Fibroblast of villous mesenchyme (primary cell): Measurements from ENCODE around the gene WWTR1. TPM values are rescaled to one million over a fixed set of nuclear protein-coding genes. Genes with fewer than 3 reads are reported as not detected.

Experiments
- DNase-seq: peaks from one replicate; pipeline ENCODE4 v3.0.0-alpha.2; 2010; ENCODE audit warnings: low read depth
- H3K4me3 ChIP-seq: 2 replicates; pipeline ENCODE4 v1.5.1; 2011; ENCODE audit warnings: low read depth, mild to moderate bottlenecking, low read length
- CTCF ChIP-seq: IDR thresholded peaks from 2 replicates; pipeline ENCODE4 v1.5.1; 2012; ENCODE audit warnings: low read depth, mild to moderate bottlenecking, low read length; ENCODE audit not compliant: insufficient read depth
- total RNA-seq: library from RNA; depleted of rRNA; stranded (reverse); fragments of >200 nt; gene quantifications from 2 replicates; pipeline ENCODE4 v1.2.3, GENCODE V29; 2012

WWTR1 gene
- total RNA-seq, 1 donor, result 37.6 TPM

GRCh38 chr3:149523512-149524299, 134.1 kb downstream of the WWTR1 start:
- no peak for TF ChIP-seq CTCF
- DNase-seq, result peak; percentile 43
- H3K4me3 ChIP-seq, result no peak overlapping the region

- no peak overlapping the region for H3K4me3 ChIP-seq
- no peak for DNase-seq
- TF ChIP-seq CTCF, result no peak
Measured at GRCh38 chr3:149519912-149520311, 137.9 kb downstream of the WWTR1 start.

GRCh38 chr3:149516920-149517319, 140.9 kb downstream of the WWTR1 start:
- TF ChIP-seq CTCF, result no peak
- DNase-seq, result no peak
- no peak overlapping the region for H3K4me3 ChIP-seq

- no peak overlapping the region for H3K4me3 ChIP-seq
- no peak for TF ChIP-seq CTCF
Measured at GRCh38 chr3:149515249-149515648, 142.6 kb downstream of the WWTR1 start.

GRCh38 chr3:149514471-149514870, 143.4 kb downstream of the WWTR1 start:
- no peak overlapping the region for H3K4me3 ChIP-seq
- no peak for TF ChIP-seq CTCF
- DNase-seq, result no peak

More at GRCh38 chr3:149515249-149515648, 142.6 kb downstream of the WWTR1 start:
- no peak for DNase-seq

GRCh38 chr3:149512073-149512782, 145.6 kb downstream of the WWTR1 start:
- no peak overlapping the region for H3K4me3 ChIP-seq
- DNase-seq, result peak; percentile 71
- TF ChIP-seq CTCF, result peak; percentile 83
